ENCODE measurements around the gene ATP6V0B. TPM values are rescaled to one million over a fixed set of nuclear protein-coding genes. Genes with fewer than 3 reads are reported as not detected.

ATP6V0B gene
- total and polyA plus RNA-seq, 2 of the 13 experiments (the other 11 are each of a cell fraction or from before 2014, with no cell fraction given): 157 to 161 TPM

- TF ChIP-seq ZNF891 (CRISPR knock-in tag; IDR thresholded peaks at IDR 0.05): 0 out of 2 replicates have a peak, but pooled peaks have one; percentile 6
- 0 out of 2 replicates have a peak, but pooled peaks have one; percentile 17 for TF ChIP-seq ZFY (CRISPR knock-in tag; IDR thresholded peaks at IDR 0.05)
- peak; percentile 39; the same call in 1 of the 2 replicates for TF ChIP-seq ZSCAN21 (CRISPR knock-in tag; IDR thresholded peaks at IDR 0.05; ENCODE audit: borderline replicate concordance)
- TF ChIP-seq PATZ1 (CRISPR knock-in tag; IDR thresholded peaks at IDR 0.05): peak; percentile 44; the same call in 1 of the 2 replicates
- peak; percentile 1 for TF ChIP-seq ZNF883 (CRISPR knock-in tag; IDR thresholded peaks at IDR 0.05; ENCODE audit: not compliant biosample characterization)
- peak; percentile 58; the same call in 1 of the 2 replicates for TF ChIP-seq ZNF777 (CRISPR knock-in tag; IDR thresholded peaks at IDR 0.05)
- 0 out of 2 replicates have a peak, but pooled peaks have one; percentile 51 for TF ChIP-seq EEA1 (CRISPR knock-in tag; IDR thresholded peaks at IDR 0.05; ENCODE audit: borderline replicate concordance)
- peak; percentile 71; the same call in 1 of the 2 replicates for TF ChIP-seq ZNF776 (CRISPR knock-in tag; IDR thresholded peaks at IDR 0.05)
- TF ChIP-seq SIX1 (CRISPR knock-in tag; IDR thresholded peaks at IDR 0.05; ENCODE audit: borderline replicate concordance): peak; percentile 62; the same call in 1 of the 2 replicates
- TF ChIP-seq ISL2 (CRISPR knock-in tag; IDR thresholded peaks at IDR 0.05): peak; percentile 31; the same call in 1 of the 2 replicates
- peak; percentile 78 for TF ChIP-seq SIX4 (CRISPR knock-in tag; IDR thresholded peaks at IDR 0.05)
- no peak for TF ChIP-seq HNRNPUL1 (IDR thresholded peaks at IDR 0.05; ENCODE audit: low read depth, low read length)
- TF ChIP-seq ZNF430 (CRISPR knock-in tag; IDR thresholded peaks at IDR 0.05): no peak
- peak; percentile 46; the same call in 1 of the 2 replicates for TF ChIP-seq SNAI1 (CRISPR knock-in tag; IDR thresholded peaks at IDR 0.05; ENCODE audit: borderline replicate concordance)
- TF ChIP-seq ZBTB49 (CRISPR knock-in tag; IDR thresholded peaks at IDR 0.05; ENCODE audit: borderline replicate concordance): no peak
- TF ChIP-seq ZNF687 (CRISPR knock-in tag; IDR thresholded peaks at IDR 0.05): peak; percentile 38
These were observed 41.2 kb upstream of the ATP6V0B start, which contains the start of gene ARTN (continued) for GRCh38 chr1:43933386-43934100.

Measured in HepG2 (cell line).